NT2/D1 (cell line): Measurements from ENCODE around the gene CST3.
A peak's percentile ranks its signal among the peaks of the same experiment; 100 is the strongest.

Source experiments
- DNase-seq: peaks from one replicate; pipeline ENCODE4 v3.0.0-alpha.2; 2011; ENCODE audit warnings: low read depth, low spot score
- H3K27me3 ChIP-seq: 2 replicates; pipeline ENCODE4 v1.6.0; 2011; ENCODE audit warnings: mild to moderate bottlenecking; ENCODE audit not compliant: insufficient read length, insufficient read depth
- H3K36me3 ChIP-seq: 2 replicates; pipeline ENCODE4 v1.6.1; 2011; ENCODE audit warnings: mild to moderate bottlenecking, low read length, mixed read lengths; ENCODE audit not compliant: insufficient read depth, insufficient read length
- H3K4me1 ChIP-seq: 2 replicates; pipeline ENCODE4 v1.5.1; 2011; ENCODE audit not compliant: insufficient read depth, insufficient read length
- H3K4me3 ChIP-seq: 2 replicates; pipeline ENCODE4 v1.5.1; 2011; ENCODE audit warnings: low read depth; ENCODE audit not compliant: insufficient read length
- H3K9ac ChIP-seq: 2 replicates; pipeline ENCODE4 v1.6.0; 2011; ENCODE audit warnings: low read depth; ENCODE audit not compliant: insufficient read length
- H3K9me3 ChIP-seq: 2 replicates; pipeline ENCODE4 v1.5.1; 2011; ENCODE audit warnings: mild to moderate bottlenecking, low read length; ENCODE audit not compliant: insufficient read depth
- SUZ12 ChIP-seq: IDR thresholded peaks from 2 replicates; pipeline ENCODE4 v1.6.1; 2011; ENCODE audit not compliant: insufficient read length, insufficient read depth; ENCODE audit errors: extremely low read depth
- YY1 ChIP-seq: IDR thresholded peaks from 2 replicates; pipeline ENCODE4 v1.6.1; 2011; ENCODE audit not compliant: insufficient read length, insufficient read depth
- ZNF274 ChIP-seq: IDR thresholded peaks from 2 replicates; pipeline ENCODE4 v1.6.1; 2011; ENCODE audit warnings: mild to moderate bottlenecking, low read depth, low read length

CST3 gene

DNA sequence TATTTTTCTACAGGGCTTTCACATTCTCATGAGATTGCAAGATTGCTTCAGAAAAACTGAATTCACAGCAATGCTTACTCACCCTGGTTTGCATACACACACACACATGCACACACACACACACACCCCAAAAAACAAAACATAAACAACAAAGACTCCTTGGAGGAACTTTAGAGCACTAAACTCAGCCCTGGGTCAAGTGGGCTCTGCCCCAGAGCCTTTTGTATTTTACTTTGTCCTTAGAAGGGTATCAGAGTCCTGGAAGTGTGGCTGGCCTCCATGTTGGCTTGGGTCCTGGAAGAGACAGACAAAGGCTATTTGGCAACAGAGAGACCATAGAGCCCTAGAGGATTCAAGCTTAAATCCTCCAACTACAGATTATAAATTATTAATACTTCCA lies 24.1 kb downstream of the CST3 start:
- no peak for DNase-seq
- Histone ChIP-seq H3K4me3 (no peak overlapping the region), H3K4me1 (no peaks in the 10 kb centered on the region), H3K27me3 (no peaks in the 10 kb centered on the region), H3K9ac (no peak overlapping the region), H3K36me3 (no peaks in the 10 kb centered on the region), H3K9me3 (no peaks in the 10 kb centered on the region)
- no peak for TF ChIP-seq SUZ12
- TF ChIP-seq YY1, result no peak
- no peak for TF ChIP-seq ZNF274

DNA sequence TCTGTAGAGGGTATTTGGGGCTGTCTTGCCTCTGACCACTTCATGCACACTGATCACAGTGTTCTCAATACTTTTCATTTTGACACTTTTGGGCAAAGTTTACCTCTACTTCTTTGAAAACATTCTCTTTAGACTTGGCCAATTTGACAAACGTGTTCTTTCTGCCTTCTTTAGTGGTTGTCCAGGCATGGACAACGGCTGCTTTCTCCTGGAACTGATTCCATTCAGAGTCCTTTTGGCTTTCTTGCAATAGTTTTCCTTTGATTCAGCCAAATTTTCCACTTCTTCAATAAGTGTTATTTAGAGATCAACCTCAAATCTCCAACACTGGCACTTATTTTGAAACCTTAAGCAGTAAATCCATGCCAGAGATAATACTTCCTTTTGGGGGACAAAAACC lies 25.4 kb downstream of the CST3 start:
- no peaks in the 10 kb centered on the region for H3K9me3 ChIP-seq
- no peaks in the 10 kb centered on the region for H3K4me1 ChIP-seq
- no peaks in the 10 kb centered on the region for H3K36me3 ChIP-seq
- no peak overlapping the region for H3K4me3 ChIP-seq
- no peak for DNase-seq
- TF ChIP-seq ZNF274 (no peak), YY1 (no peak), SUZ12 (no peak)
- no peaks in the 10 kb centered on the region for H3K27me3 ChIP-seq
- H3K9ac ChIP-seq, result no peak overlapping the region

DNA sequence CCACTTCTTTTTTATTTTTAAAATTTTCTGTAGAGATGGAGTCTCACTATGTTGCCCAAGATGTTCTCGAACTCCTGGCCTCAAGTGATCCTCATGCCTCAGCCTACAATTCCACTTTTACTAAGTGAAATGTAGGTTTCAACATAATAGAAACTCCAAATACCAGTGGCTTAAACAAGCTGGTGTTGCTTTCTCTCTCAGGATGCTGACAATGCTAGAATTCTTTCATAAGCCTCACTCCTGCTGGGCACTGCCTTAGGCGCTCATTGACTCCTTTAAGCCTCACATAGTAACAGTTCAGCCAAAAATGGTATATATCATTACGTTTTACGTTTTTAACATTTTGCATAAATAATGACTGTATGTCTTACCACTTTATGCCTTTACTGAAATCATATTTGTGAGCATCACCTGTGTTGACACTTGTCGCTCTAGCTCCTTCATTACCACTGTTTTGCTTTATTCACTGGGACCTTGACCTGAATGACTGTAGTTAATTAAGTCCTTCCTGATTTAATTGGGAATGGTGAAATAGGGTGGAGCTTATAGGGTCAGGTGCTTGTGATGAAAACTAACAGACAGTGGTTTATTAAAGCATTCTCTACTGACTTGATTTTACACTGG lies 28.2 kb downstream of the CST3 start:
- Histone ChIP-seq H3K9ac (no peak overlapping the region), H3K4me3 (no peak overlapping the region), H3K27me3 (no peaks in the 10 kb centered on the region), H3K4me1 (no peaks in the 10 kb centered on the region), H3K9me3 (no peaks in the 10 kb centered on the region), H3K36me3 (no peaks in the 10 kb centered on the region)
- DNase-seq, result peak; percentile 25
- TF ChIP-seq ZNF274 (no peak), SUZ12 (no peak), YY1 (no peak)

DNA sequence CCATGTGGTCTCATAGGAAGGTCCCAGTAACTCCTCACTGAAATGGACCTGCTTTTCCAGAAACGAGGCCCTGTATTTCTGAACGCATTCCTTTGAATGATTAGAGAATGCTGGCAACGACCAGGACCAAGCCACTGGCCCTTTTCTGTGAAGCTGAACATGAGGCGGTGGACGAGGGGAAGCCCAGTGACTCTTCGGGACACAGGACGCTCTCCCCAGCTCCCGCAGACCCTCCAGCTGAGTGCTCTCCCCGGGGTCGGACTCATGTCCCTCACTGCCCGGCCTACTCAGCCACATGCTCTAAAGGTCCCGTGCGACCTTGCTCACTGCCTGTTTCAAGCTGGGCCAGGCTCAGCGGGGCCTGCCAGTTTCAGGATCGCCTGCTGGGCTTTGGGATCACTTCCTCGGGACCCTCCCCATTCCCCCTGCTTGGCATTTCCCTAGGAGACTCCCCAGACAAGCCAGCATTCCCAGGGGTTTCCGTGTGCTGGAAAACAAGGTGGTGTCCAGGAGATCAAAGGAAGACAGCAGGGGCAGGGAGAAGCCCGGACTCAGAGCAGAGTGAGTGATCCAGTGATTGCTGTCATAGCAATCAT lies 29.4 kb downstream of the CST3 start:
- Histone ChIP-seq H3K9ac (no peak overlapping the region), H3K9me3 (no peaks in the 10 kb centered on the region), H3K27me3 (no peaks in the 10 kb centered on the region), H3K36me3 (no peaks in the 10 kb centered on the region), H3K4me1 (no peaks in the 10 kb centered on the region), H3K4me3 (no peak overlapping the region)
- no peak for DNase-seq
- no peak for TF ChIP-seq ZNF274
- no peak for TF ChIP-seq SUZ12

DNA sequence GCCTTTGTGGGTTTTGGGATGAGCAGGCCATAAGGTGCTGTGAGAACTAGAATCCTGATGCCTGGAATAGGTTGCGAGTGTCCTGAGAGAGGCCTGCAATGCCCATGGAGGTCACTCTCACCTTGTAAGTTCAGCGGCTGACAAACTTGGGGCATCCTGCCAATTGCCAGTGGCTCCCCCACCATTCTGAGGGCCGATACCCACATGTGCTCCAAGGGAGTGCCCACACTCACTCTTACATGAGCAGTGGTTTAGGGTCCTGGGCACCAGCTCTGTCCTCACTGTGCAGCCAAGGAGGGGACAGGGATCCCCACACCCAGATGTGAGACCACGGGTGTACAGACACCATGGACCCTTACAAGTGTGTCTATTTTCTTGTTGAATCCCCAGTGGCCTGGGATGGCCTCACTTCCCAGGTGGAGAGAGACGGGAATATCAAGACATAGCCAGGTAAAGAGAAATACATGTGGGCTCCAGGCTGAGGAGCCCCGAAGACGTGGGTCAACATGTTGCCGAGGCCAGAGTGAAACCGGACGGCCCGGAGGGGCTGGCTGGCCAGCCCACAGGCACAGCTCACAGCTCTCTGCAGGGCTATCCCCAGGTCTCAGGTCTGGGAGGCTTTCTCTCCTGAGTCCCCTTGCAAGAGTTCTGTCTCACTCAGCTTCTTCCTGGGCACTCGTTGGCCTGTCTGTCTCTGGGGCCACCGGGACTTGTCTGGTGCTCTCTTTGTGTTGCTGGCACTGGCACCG lies 30.1 kb downstream of the CST3 start:
- no peaks in the 10 kb centered on the region for H3K9me3 ChIP-seq

DNA sequence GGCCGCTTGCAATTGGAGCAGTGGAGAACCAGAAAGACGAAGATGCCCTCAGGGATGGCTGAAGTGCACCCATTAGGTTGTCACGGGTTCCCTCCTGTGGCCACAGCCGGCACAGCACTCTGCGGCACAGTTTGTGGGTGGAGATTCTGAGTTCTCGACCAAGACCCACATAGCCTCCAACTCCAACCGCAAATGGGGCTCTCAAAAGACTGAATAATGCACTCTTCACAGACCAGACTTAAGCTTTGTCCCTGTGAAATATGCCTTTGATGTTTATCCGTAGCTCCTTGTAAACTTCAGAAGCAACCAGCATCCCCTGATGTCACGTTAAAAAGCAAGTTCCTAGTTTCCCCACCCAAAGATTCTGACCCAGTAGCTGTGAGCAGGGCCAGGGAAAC lies 31.1 kb downstream of the CST3 start:
- DNase-seq, result peak; percentile 56
- Histone ChIP-seq H3K9me3 (no peaks in the 10 kb centered on the region), H3K27me3 (no peaks in the 10 kb centered on the region), H3K9ac (no peak overlapping the region), H3K4me3 (no peak overlapping the region), H3K36me3 (no peaks in the 10 kb centered on the region), H3K4me1 (no peaks in the 10 kb centered on the region)
- TF ChIP-seq YY1 (no peak), SUZ12 (no peak), ZNF274 (no peak)

More for the DNA sequence above, 30.1 kb downstream of the CST3 start:
- no peak overlapping the region for H3K9ac ChIP-seq
- TF ChIP-seq YY1, result no peak
- TF ChIP-seq SUZ12, result no peak
- no peak for TF ChIP-seq ZNF274
- no peaks in the 10 kb centered on the region for H3K36me3 ChIP-seq
- DNase-seq, result no peak
- no peaks in the 10 kb centered on the region for H3K4me1 ChIP-seq
- no peaks in the 10 kb centered on the region for H3K27me3 ChIP-seq
- no peak overlapping the region for H3K4me3 ChIP-seq
